HepG2 (cell line): ENCODE results near the gene SSX2IP. TPM values are rescaled to one million over a fixed set of nuclear protein-coding genes. Genes with fewer than 3 reads are reported as not detected.
A peak's percentile ranks its signal among the peaks of the same experiment; 100 is the strongest.

Source experiments
- FOSL1 ChIP-seq: sonication (generic); formaldehyde crosslinking; IDR thresholded peaks from 2 replicates; pipeline ENCODE4 v1.9.0; 2021; ENCODE audit warnings: missing genetic modification reagents, borderline replicate concordance
- FOXK2 ChIP-seq: fragments of 450-650 bp; IDR thresholded peaks from 2 replicates; pipeline ENCODE4 v1.6.1; 2016
- HNF1B ChIP-seq: sonication (generic); formaldehyde crosslinking; IDR thresholded peaks from 2 replicates; pipeline ENCODE4 v1.5.1; 2020; ENCODE audit warnings: mild to moderate bottlenecking, moderate library complexity, missing genetic modification reagents
- KLF15 ChIP-seq: sonication (generic); formaldehyde crosslinking; IDR thresholded peaks from 2 replicates; pipeline ENCODE4 v1.8.1; 2023; ENCODE audit warnings: borderline replicate concordance, mild to moderate bottlenecking, inconsistent platforms, missing genetic modification reagents, mixed read lengths
- MBD4 ChIP-seq: IDR thresholded peaks from 2 replicates; pipeline ENCODE4 v1.6.1; 2012; ENCODE audit warnings: low read length, inconsistent platforms, borderline replicate concordance
- POLR2A ChIP-seq, 2 experiments: IDR thresholded peaks; 2 replicates each; pipeline ENCODE4 v1.6.1; 2011; ENCODE audit warnings: low read depth in 2 of 2, low read length in 2 of 2, mild to moderate bottlenecking in 1 of 2, moderate library complexity in 1 of 2; ENCODE audit not compliant: insufficient read depth in 1 of 2
- SNAPC5 ChIP-seq: sonication (generic); formaldehyde crosslinking; IDR thresholded peaks from 2 replicates; pipeline ENCODE4 v1.8.1; 2023; ENCODE audit warnings: mild to moderate bottlenecking, missing genetic modification reagents, borderline replicate concordance
- SRSF4 ChIP-seq: fragments of 200-400 bp; formaldehyde crosslinking; IDR thresholded peaks from one replicate; pipeline ENCODE4 v1.6.1; 2018; ENCODE audit warnings: mild to moderate bottlenecking, low read depth, low read length, moderate library complexity; ENCODE audit not compliant: poor library complexity, severe bottlenecking
- STAT5B ChIP-seq: sonication (generic); formaldehyde crosslinking; IDR thresholded peaks from 2 replicates; pipeline ENCODE4 v1.4.0; 2020; ENCODE audit warnings: missing genetic modification reagents
- ZBTB26 ChIP-seq: IDR thresholded peaks from 2 replicates; pipeline ENCODE4 v1.6.1; 2016; ENCODE audit warnings: missing compliant biosample characterization, missing genetic modification reagents, borderline replicate concordance
- ZBTB3 ChIP-seq: sonication (generic); formaldehyde crosslinking; IDR thresholded peaks from 2 replicates; pipeline ENCODE4 v1.4.0; 2020; ENCODE audit warnings: low read depth, mild to moderate bottlenecking, moderate library complexity, missing genetic modification reagents, borderline replicate concordance
- ZC3H4 ChIP-seq: sonication (generic); formaldehyde crosslinking; IDR thresholded peaks from 2 replicates; pipeline ENCODE4 v1.4.0; 2020; ENCODE audit warnings: missing genetic modification reagents, borderline replicate concordance
- ZMAT5 ChIP-seq: sonication (generic); formaldehyde crosslinking; IDR thresholded peaks from 2 replicates; pipeline ENCODE4 v1.5.0; 2020; ENCODE audit warnings: mild to moderate bottlenecking, low read depth, missing genetic modification reagents, borderline replicate concordance
- ZNF646 ChIP-seq: sonication (generic); formaldehyde crosslinking; IDR thresholded peaks from 2 replicates; pipeline ENCODE4 v1.9.0; 2021; ENCODE audit warnings: mild to moderate bottlenecking, missing genetic modification reagents
- ZNF710 ChIP-seq: sonication (generic); formaldehyde crosslinking; IDR thresholded peaks from 2 replicates; pipeline ENCODE4 v1.5.0; 2020; ENCODE audit warnings: mild to moderate bottlenecking, missing genetic modification reagents, borderline replicate concordance
- ZNF768 ChIP-seq: sonication (generic); formaldehyde crosslinking; IDR thresholded peaks from 2 replicates; pipeline ENCODE4 v1.4.0; 2020; ENCODE audit warnings: missing genetic modification reagents
- polyA plus RNA-seq, 8 experiments: library from polyadenylated mRNA; depleted of rRNA in 3 of 8; stranded (reverse) in 7 of 8; unstranded in 1 of 8; fragments of >200 nt; fragmentation: Illumina TruSeq in 4 of 8; extraction: Trizol in 4 of 8; gene quantifications; 2 replicates each; pipeline versions ENCODE4 v1.2.1 to v1.2.3, GENCODE V29; 2011 to 2016; ENCODE audit warnings: low read depth in 4 of 8, missing spikeins in 1 of 8, mixed read lengths in 1 of 8; ENCODE audit not compliant: insufficient read depth in 1 of 8
- total RNA-seq, 5 experiments: library from RNA; depleted of rRNA; stranded (reverse); fragments of >200 nt; fragmentation: Illumina TruSeq; extraction: Trizol; gene quantifications; 2 replicates each; pipeline ENCODE4 v1.2.3, GENCODE V29; 2016; ENCODE audit warnings: low read depth in 1 of 5

Gene SSX2IP
- total and polyA plus RNA-seq, 2 of the 13 experiments (the other 11 are each of a cell fraction or from before 2014, with no cell fraction given): 2.7 to 23.7 TPM

GRCh38 chr1:84620720-84621313, 69.4 kb downstream of the SSX2IP start (continued):
- TF ChIP-seq ZNF710 (CRISPR knock-in tag) (no peak; the same call in 1 of the 2 replicates), ZNF768 (CRISPR knock-in tag) (peak; percentile 78; the same call in 1 of the 2 replicates), ZNF646 (no peak), KLF15 (no peak), ZMAT5 (CRISPR knock-in tag) (no peak), STAT5B (no peak), MBD4 (no peak), FOSL1 (no peak), HNF1B (CRISPR knock-in tag) (peak; percentile 58; the same call in 1 of the 2 replicates), ZC3H4 (CRISPR knock-in tag) (no peak), POLR2A (IDR thresholded peaks at IDR 0.05; ENCODE audit: insufficient read depth in 1 of 2, low read depth in 2 of 2, low read length in 2 of 2) (no peak), ZBTB26 (CRISPR knock-in tag) (peak; percentile 42; the same call in 1 of the 2 replicates), ZBTB3 (CRISPR knock-in tag) (no peak), SNAPC5 (no peak), FOXK2 (no peak), SRSF4 (no peak)
